GM12878 (cell line): ENCODE data around the gene RREB1. TPM values are rescaled to one million over a fixed set of nuclear protein-coding genes. Genes with fewer than 3 reads are reported as not detected.

Experiments used
- ATAC-seq: fragments of 200-7000 bp; cut with Tn5 transposase; 3 replicates; pipeline ENCODE4 v1.9.1; 2020; ENCODE audit warnings: mild to moderate bottlenecking, moderate library complexity
- BruUV-seq: library from RNA; stranded (reverse); fragments of 400-500 nt; replicated peaks from 2 replicates; lab custom pipeline; 2021; lab: Mats Ljungman, UMichigan
- CTCF ChIA-PET: fragments of 300-600 bp; sonication (Branson Sonifier 250); formaldehyde crosslinking; extraction: SDS; loops from one replicate; lab custom pipeline; 2021; ENCODE audit warnings: inconsistent platforms; lab: Yijun Ruan, JAX
- POLR2A ChIA-PET: fragments of 350-600 bp; formaldehyde crosslinking; extraction: SDS; loops from one replicate; lab custom pipeline; 2021; ENCODE audit warnings: inconsistent platforms; lab: Charles Lee
- RAD21 ChIA-PET: fragments of 300-600 bp; sonication (Branson Sonifier 250); formaldehyde crosslinking; loops from one replicate; lab custom pipeline; 2023; ENCODE audit warnings: antibody characterized with exemption; ENCODE audit not compliant: unreplicated experiment; lab: Charles Lee
- SMC1A ChIA-PET: fragments of 300-600 bp; sonication (Branson Sonifier 250); formaldehyde crosslinking; loops from one replicate; lab custom pipeline; 2023; ENCODE audit not compliant: unreplicated experiment, uncharacterized antibody; lab: Charles Lee
- DNase-seq: peaks from one replicate; pipeline ENCODE4 v3.0.0-alpha.2; 2011; ENCODE audit warnings: low read depth, low spot score
- FAIRE-seq: peaks from 3 replicates; lab custom pipeline; 2011; peaks lifted over from hg19 to GRCh38; lab: Jason Lieb, UNC
- H2AFZ ChIP-seq: 2 replicates; pipeline ENCODE4 v1.6.0; 2011; ENCODE audit warnings: low read depth, low read length, control low read depth; ENCODE audit not compliant: control insufficient read depth
- H3K27ac ChIP-seq: 2 replicates; pipeline ENCODE4 v1.5.1; 2011; ENCODE audit warnings: control low read depth; ENCODE audit not compliant: control insufficient read depth, insufficient read depth
- H3K27me3 ChIP-seq, 2 experiments: replicated peaks in 1 of 2; 2 replicates each; pipeline versions ENCODE4 v1.6.0 to v1.6.1; 2011; ENCODE audit warnings: low read length in 1 of 2; ENCODE audit not compliant: control insufficient read depth in 2 of 2, insufficient read depth in 2 of 2
- H3K36me3 ChIP-seq, 2 experiments: 2 replicates each; pipeline ENCODE4 v1.5.1; 2011; ENCODE audit warnings: low read length in 1 of 2; ENCODE audit not compliant: control insufficient read depth in 2 of 2, insufficient read depth in 2 of 2
- H3K4me1 ChIP-seq: 2 replicates; pipeline ENCODE4 v1.6.1; 2011; ENCODE audit warnings: mild to moderate bottlenecking, low read length, moderate library complexity, mixed read lengths; ENCODE audit not compliant: control insufficient read depth, insufficient read depth
- H3K4me2 ChIP-seq: 2 replicates; pipeline ENCODE4 v1.6.0; 2011; ENCODE audit warnings: control low read depth; ENCODE audit not compliant: control insufficient read depth, insufficient read depth
- H3K4me3 ChIP-seq: fragments of 200-600 bp; sonication (generic); 2 replicates; pipeline ENCODE4 v1.5.1; 2016
- H3K79me2 ChIP-seq: 2 replicates; pipeline ENCODE4 v1.6.0; 2011; ENCODE audit warnings: low read length; ENCODE audit not compliant: control insufficient read depth, insufficient read depth
- H3K9ac ChIP-seq: 2 replicates; pipeline ENCODE4 v1.8.0; 2011; ENCODE audit warnings: low read length, control low read depth, mixed read lengths; ENCODE audit not compliant: control insufficient read depth, insufficient read depth
- H3K9me3 ChIP-seq: replicated peaks from 3 replicates; pipeline ENCODE4 v1.5.1; 2011; ENCODE audit warnings: mild to moderate bottlenecking, low read length; ENCODE audit not compliant: control insufficient read depth, insufficient read depth
- H4K20me1 ChIP-seq: 2 replicates; pipeline ENCODE4 v1.6.0; 2011; ENCODE audit not compliant: control insufficient read depth, insufficient read depth
- ATF7 ChIP-seq: fragments of 450-650 bp; IDR thresholded peaks from 2 replicates; pipeline ENCODE4 v1.6.1; 2016; ENCODE audit warnings: low read depth, mild to moderate bottlenecking
- DPF2 ChIP-seq: fragments of 450-650 bp; IDR thresholded peaks from 2 replicates; pipeline ENCODE4 v1.6.1; 2017; ENCODE audit warnings: mild to moderate bottlenecking
- FOXM1 ChIP-seq: IDR thresholded peaks from 2 replicates; pipeline ENCODE4 v1.6.1; 2012; ENCODE audit warnings: low read depth, mild to moderate bottlenecking, inconsistent platforms, low read length, moderate library complexity
- KAT2A ChIP-seq: conservative IDR thresholded peaks from 2 replicates; pipeline ENCODE4 v1.6.1; 2011; ENCODE audit warnings: low read depth, low read length; ENCODE audit not compliant: control insufficient read depth
- KLF5 ChIP-seq: fragments of 450-650 bp; IDR thresholded peaks from 2 replicates; pipeline ENCODE4 v1.6.1; 2014; ENCODE audit warnings: mild to moderate bottlenecking; ENCODE audit not compliant: partially characterized antibody
- MYB ChIP-seq: fragments of 150-350 bp; IDR thresholded peaks from 2 replicates; pipeline ENCODE4 v1.6.1; 2014; ENCODE audit warnings: mild to moderate bottlenecking, low read depth, low read length, borderline replicate concordance
- NFXL1 ChIP-seq: fragments of 450-650 bp; IDR thresholded peaks from 2 replicates; pipeline ENCODE4 v1.6.1; 2017; ENCODE audit warnings: antibody characterized with exemption, mild to moderate bottlenecking, borderline replicate concordance
- NR2C2 ChIP-seq: IDR thresholded peaks from 2 replicates; pipeline ENCODE4 v1.6.1; 2011; ENCODE audit warnings: borderline replicate concordance, low read depth; ENCODE audit not compliant: control insufficient read depth, insufficient read length
- PAX8 ChIP-seq: fragments of 450-650 bp; IDR thresholded peaks from 2 replicates; pipeline ENCODE4 v1.6.1; 2017; ENCODE audit warnings: mild to moderate bottlenecking, moderate library complexity
- RB1 ChIP-seq: fragments of 450-650 bp; formaldehyde crosslinking; IDR thresholded peaks from 2 replicates; pipeline ENCODE4 v1.6.1; 2017; ENCODE audit warnings: mild to moderate bottlenecking, borderline replicate concordance
- SRF ChIP-seq, 2 experiments: IDR thresholded peaks; 2 replicates each; pipeline ENCODE4 v1.6.1; 2011; ENCODE audit warnings: low read depth in 2 of 2, low read length in 2 of 2, mild to moderate bottlenecking in 1 of 2, moderate library complexity in 1 of 2
- YBX1 ChIP-seq: fragments of 450-650 bp; IDR thresholded peaks from 2 replicates; pipeline ENCODE4 v1.6.1; 2016; ENCODE audit warnings: antibody characterized with exemption
- ZSCAN29 ChIP-seq: fragments of 450-650 bp; IDR thresholded peaks from 2 replicates; pipeline ENCODE4 v1.6.1; 2017; ENCODE audit warnings: mild to moderate bottlenecking, moderate library complexity
- WGBS: methylation state at CpG from one replicate; pipeline ENCODE4 v1.1.6; 2016; ENCODE audit warnings: low lambda C conversion rate; ENCODE audit not compliant: insufficient replicate concordance, insufficient coverage; ENCODE audit errors: missing lambda C conversion rate; 5-methylcytosine and 5-hydroxymethylcytosine counted together
- in situ Hi-C: fragments of 300-500 bp; cut with MboI; formaldehyde crosslinking; loops from 9 replicates; pipeline ENCODE4 v1.14.3; 2018; ENCODE audit warnings: mixed read lengths
- intact Hi-C: fragments of 100-400 bp; cut with micrococcal nuclease; formaldehyde crosslinking; loops from one replicate; pipeline ENCODE4 v1.14.2; 2022; ENCODE audit not compliant: unreplicated experiment
- polyA plus RNA-seq, 11 experiments: library from polyadenylated mRNA; depleted of rRNA in 4 of 11; unstranded in 6 of 11; stranded (reverse) in 5 of 11; fragments of >200 nt; fragmentation: Nextera tagmentation in 4 of 11; fragmentation: Illumina TruSeq in 1 of 11; extraction: Ambion mirVana in 4 of 11; extraction: Trizol in 1 of 11; gene quantifications; 1 replicate in 1 of 11; 2 replicates in 10 of 11; pipeline versions ENCODE4 v1.2.1 to v1.2.3, GENCODE V29; 2011 to 2016; ENCODE audit warnings: inconsistent platforms in 2 of 11, missing spikeins in 2 of 11, low read depth in 1 of 11
- total RNA-seq, 4 experiments: library from RNA; depleted of rRNA in 3 of 4; stranded (reverse); fragments of >200 nt in 3 of 4; fragmentation: Illumina TruSeq in 1 of 4; extraction: Trizol in 1 of 4; gene quantifications; 2 replicates each; pipeline versions ENCODE4 v1.2.1 to v1.2.3, GENCODE V29; 2013 to 2021
- TF ChIP-seq, protein P1 (sequence below): fragments of 450-650 bp; conservative IDR thresholded peaks from 2 replicates; pipeline ENCODE4 v1.6.1; 2017; ENCODE audit warnings: mild to moderate bottlenecking, moderate library complexity

RREB1 gene
- total and polyA plus RNA-seq, 10 of the 15 experiments (the other 5 are each of a cell fraction or from before 2014, with no cell fraction given) = 1.9 to 30.3 (median 8.6) TPM

DNA sequence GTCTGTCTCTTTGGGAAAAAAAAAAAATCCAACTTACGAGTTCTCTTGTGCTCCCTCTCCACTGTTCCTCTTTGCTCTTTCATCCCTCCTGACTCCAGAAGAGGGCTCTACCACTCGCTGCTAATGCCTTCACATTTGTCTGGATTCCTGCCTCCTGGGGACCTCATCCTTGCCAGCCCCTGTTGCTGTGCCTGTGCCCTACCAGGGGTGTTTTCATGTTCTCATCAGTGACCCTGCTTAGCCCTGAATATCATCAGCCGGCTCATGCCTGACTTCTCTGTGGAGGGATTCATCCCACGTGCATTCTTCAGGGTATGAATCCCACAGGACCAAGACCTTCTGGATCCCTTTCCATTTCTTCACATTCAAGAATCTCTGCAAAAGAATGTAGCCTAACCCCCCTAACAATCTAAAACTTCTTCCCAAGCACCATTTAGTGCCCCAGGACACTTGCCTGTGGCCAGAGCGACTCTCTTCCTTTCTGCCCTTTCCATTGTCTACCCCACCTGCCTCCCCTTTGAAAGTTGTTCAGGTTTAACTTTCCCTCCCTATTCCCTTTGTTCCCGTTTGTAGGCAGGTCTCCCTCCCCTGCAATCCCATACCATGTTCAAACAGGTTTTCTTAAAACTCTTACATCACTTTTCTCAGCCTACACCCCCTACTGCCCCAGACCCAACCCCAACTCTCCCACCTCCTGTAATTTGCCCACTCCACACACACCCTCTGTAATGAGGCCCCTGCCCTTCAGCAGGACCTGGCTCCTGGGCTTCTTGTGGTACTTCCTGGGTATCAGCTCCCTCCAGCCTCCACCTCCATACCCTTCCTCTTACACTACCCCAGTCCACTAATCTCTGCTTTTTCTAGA, 50.2 kb downstream of the RREB1 start:
- no peak for TF ChIP-seq NFXL1
- no peak for TF ChIP-seq MYB
- no peak for TF ChIP-seq KLF5
- no peak for TF ChIP-seq FOXM1
- TF ChIP-seq DPF2 = no peak
- TF ChIP-seq NR2C2 = no peak
- no peak for TF ChIP-seq ATF7
- TF ChIP-seq ZSCAN29 = no peak
- TF ChIP-seq, protein P1, sequence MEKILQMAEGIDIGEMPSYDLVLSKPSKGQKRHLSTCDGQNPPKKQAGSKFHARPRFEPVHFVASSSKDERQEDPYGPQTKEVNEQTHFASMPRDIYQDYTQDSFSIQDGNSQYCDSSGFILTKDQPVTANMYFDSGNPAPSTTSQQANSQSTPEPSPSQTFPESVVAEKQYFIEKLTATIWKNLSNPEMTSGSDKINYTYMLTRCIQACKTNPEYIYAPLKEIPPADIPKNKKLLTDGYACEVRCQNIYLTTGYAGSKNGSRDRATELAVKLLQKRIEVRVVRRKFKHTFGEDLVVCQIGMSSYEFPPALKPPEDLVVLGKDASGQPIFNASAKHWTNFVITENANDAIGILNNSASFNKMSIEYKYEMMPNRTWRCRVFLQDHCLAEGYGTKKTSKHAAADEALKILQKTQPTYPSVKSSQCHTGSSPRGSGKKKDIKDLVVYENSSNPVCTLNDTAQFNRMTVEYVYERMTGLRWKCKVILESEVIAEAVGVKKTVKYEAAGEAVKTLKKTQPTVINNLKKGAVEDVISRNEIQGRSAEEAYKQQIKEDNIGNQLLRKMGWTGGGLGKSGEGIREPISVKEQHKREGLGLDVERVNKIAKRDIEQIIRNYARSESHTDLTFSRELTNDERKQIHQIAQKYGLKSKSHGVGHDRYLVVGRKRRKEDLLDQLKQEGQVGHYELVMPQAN = no peak
- TF ChIP-seq PAX8 = no peak
- no peak for TF ChIP-seq KAT2A
- no peak for TF ChIP-seq RB1
- no peak for TF ChIP-seq YBX1
- TF ChIP-seq SRF (IDR thresholded peaks at IDR 0.05; ENCODE audit: low read depth in 2 of 2, low read length in 2 of 2) = no peak
- CTCF ChIA-PET = interaction anchor here (0.5 to 8.2 kb wide), 5 partner anchors 15 to 86 kb away, joined by 3 to 63 read pairs (median 3); no protein-coding TSS in a partner anchor
- in situ Hi-C loops (no loop called here), intact Hi-C loops (loop anchor here (5.0 to 10.0 kb wide), 3 partner anchors 79 to 571 kb away; partner anchors contain the start of gene LY86)
- no peaks in the 10 kb centered on the region for H4K20me1 ChIP-seq
- H3K9me3 ChIP-seq = no peaks in the 10 kb centered on the region
- H3K27me3 ChIP-seq = no peaks in the 10 kb centered on the region
- peaks cover 93% of the 10 kb centered on the region for H3K79me2 ChIP-seq
- H3K4me1 ChIP-seq = peaks cover 64% of the 10 kb centered on the region
- SMC1A ChIA-PET = interaction anchor here (0.6 to 8.4 kb wide), 11 partner anchors 9 to 48 kb away, joined by 3 to 256 read pairs (median 5); no protein-coding TSS in a partner anchor
- H2AFZ ChIP-seq = no peak overlapping the region
- H3K27ac ChIP-seq = peak overlapping the region; percentile 93
- 92% methylated on average over 5 of the region's 6 CpGs for WGBS
- FAIRE-seq (no peak), ATAC-seq (no peak), DNase-seq (no peak)
- H3K4me2 ChIP-seq = peak overlapping the region; percentile 99; the same call in 1 of the 2 replicates
- peaks cover 0 to 4% of the 10 kb centered on the region in 2 experiments for H3K36me3 ChIP-seq
- peak overlapping the region; percentile 1; the same call in 1 of the 2 replicates for H3K9ac ChIP-seq
- POLR2A ChIA-PET = interaction anchor here (0.5 to 1.2 kb wide), 4 partner anchors 21 to 163 kb away, joined by 3 to 5 read pairs (median 4); no protein-coding TSS in a partner anchor
- BruUV-seq = no TSS peak
- RAD21 ChIA-PET = interaction anchor here (1.0 to 6.2 kb wide), 8 partner anchors 10 to 79 kb away, joined by 3 to 87 read pairs (median 4); no protein-coding TSS in a partner anchor
- peak overlapping the region; percentile 18; the same call in 1 of the 2 replicates for H3K4me3 ChIP-seq
